NCI-H526 treated with DMSO at 0.1 percent for 48 hours (cell line): Measurements from ENCODE around the gene MPC2.

ENCODE experiments used
- DNase-seq: peaks from one replicate; lab custom pipeline; 2025; lab: John Stamatoyannopoulos, UW

The MPC2 gene

GRCh38 chr1:167936930-167937708, at the start of gene MPC2:
MPC2 (minus strand) TSS chr1:167937072; CDS start chr1:167935841, 1,231 bp downstream.
- peak; percentile 94 for DNase-seq

GRCh38 chr1:167984886-167985489, 48.1 kb upstream of the MPC2 start:
- no peak for DNase-seq

- DNase-seq: peak; percentile 24
Measured at GRCh38 chr1:167983797-167984420, 47.0 kb upstream of the MPC2 start.

- peak; percentile 37 for DNase-seq
Measured at GRCh38 chr1:167981933-167982332, 45.1 kb upstream of the MPC2 start.

GRCh38 chr1:167977245-167977644, 40.4 kb upstream of the MPC2 start:
- DNase-seq: no peak

GRCh38 chr1:167974698-167975097, 37.8 kb upstream of the MPC2 start:
- DNase-seq: no peak

GRCh38 chr1:167973832-167974231, 37.0 kb upstream of the MPC2 start:
- no peak for DNase-seq

- no peak for DNase-seq
Measured at GRCh38 chr1:167968569-167968968, 31.7 kb upstream of the MPC2 start.

GRCh38 chr1:167966050-167966449, 29.2 kb upstream of the MPC2 start:
- no peak for DNase-seq

GRCh38 chr1:167964646-167965045, 27.8 kb upstream of the MPC2 start:
- DNase-seq: no peak

- DNase-seq: no peak
Measured at GRCh38 chr1:167957710-167958109, 20.8 kb upstream of the MPC2 start.

GRCh38 chr1:167955915-167956314, 19.0 kb upstream of the MPC2 start:
- DNase-seq: no peak

GRCh38 chr1:167950569-167950968, 13.7 kb upstream of the MPC2 start:
- no peak for DNase-seq

- DNase-seq: no peak
Measured at GRCh38 chr1:167949785-167950184, 12.9 kb upstream of the MPC2 start.

- DNase-seq: no peak
Measured at GRCh38 chr1:167947733-167948132, 10.9 kb upstream of the MPC2 start.

- DNase-seq: no peak
Measured at GRCh38 chr1:167943541-167943940, 6.7 kb upstream of the MPC2 start.

- DNase-seq: no peak
Measured at GRCh38 chr1:167940264-167940663, 3.4 kb upstream of the MPC2 start.

GRCh38 chr1:167938080-167938636, 1.3 kb upstream of the MPC2 start:
- peak; percentile 82 for DNase-seq

GRCh38 chr1:167937709-167938010, 788 bp upstream of the MPC2 start:
- DNase-seq: no peak

GRCh38 chr1:167936068-167936929, 573 bp downstream of the MPC2 start, which contains the start of gene DCAF6:
DCAF6 (plus strand) TSS chr1:167936683; CDS start chr1:167936912, 229 bp downstream.
- DNase-seq: peak; percentile 100

- DNase-seq: peak; percentile 92
Measured at GRCh38 chr1:167935216-167936067, 1.4 kb downstream of the MPC2 start.
